ENCODE measurements around the gene AMIGO3. TPM values are rescaled to one million over a fixed set of nuclear protein-coding genes. Genes with fewer than 3 reads are reported as not detected.
"Not testable (repeated sequence)": the region's sequence is repeated elsewhere in the genome, so short reads cannot be mapped to it uniquely, and the experiment has no call there.

Gene AMIGO3
- total and polyA plus RNA-seq, 12 donors, result 0.28 to 3.0 (median 1.2) TPM; not detected in 4

DNA sequence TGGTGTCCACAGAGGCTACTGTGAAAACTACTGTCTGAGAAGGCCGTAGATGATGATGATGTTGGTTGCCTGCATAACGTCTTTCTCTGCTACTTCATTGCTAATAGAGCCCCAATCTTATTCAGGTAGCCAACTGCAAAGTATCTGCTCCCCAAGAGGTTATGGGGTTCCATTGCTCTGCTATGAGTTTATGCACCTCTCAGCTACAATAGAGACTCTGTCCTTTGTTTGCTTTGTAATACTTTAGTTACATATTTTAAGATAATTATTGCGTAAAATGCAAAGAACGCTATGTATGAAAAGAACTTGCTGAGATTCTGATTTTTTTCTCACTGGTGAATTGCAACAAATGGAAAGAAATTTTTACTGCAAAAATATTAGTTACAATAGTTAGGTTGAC is 32.0 kb upstream of the AMIGO3 start:
- no peak for DNase-seq
- no peak overlapping the region for H3K4me3 ChIP-seq
- peaks cover 0 to 13% of the 10 kb centered on the region in 2 donors for H3K36me3 ChIP-seq (replicated peaks in 1 of 2)
- WGBS, 4 donors, result 88 to 95% (median 92%) methylated on average over 4 of the region's 4 CpGs
- H3K9me3 ChIP-seq (replicated peaks in 1 of 3), result no peaks in the 10 kb centered on the region
- peaks cover 7 to 38% of the 10 kb centered on the region in 2 donors for H3K4me1 ChIP-seq (replicated peaks in 1 of 2)
- H3K27me3 ChIP-seq, result no peaks in the 10 kb centered on the region
- no peak overlapping the region for H3K27ac ChIP-seq
- TF ChIP-seq, protein P1, sequence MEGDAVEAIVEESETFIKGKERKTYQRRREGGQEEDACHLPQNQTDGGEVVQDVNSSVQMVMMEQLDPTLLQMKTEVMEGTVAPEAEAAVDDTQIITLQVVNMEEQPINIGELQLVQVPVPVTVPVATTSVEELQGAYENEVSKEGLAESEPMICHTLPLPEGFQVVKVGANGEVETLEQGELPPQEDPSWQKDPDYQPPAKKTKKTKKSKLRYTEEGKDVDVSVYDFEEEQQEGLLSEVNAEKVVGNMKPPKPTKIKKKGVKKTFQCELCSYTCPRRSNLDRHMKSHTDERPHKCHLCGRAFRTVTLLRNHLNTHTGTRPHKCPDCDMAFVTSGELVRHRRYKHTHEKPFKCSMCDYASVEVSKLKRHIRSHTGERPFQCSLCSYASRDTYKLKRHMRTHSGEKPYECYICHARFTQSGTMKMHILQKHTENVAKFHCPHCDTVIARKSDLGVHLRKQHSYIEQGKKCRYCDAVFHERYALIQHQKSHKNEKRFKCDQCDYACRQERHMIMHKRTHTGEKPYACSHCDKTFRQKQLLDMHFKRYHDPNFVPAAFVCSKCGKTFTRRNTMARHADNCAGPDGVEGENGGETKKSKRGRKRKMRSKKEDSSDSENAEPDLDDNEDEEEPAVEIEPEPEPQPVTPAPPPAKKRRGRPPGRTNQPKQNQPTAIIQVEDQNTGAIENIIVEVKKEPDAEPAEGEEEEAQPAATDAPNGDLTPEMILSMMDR (IDR thresholded peaks at IDR 0.05), result no peak
- intact Hi-C loops (cut with DNase I), result no loop called here

DNA sequence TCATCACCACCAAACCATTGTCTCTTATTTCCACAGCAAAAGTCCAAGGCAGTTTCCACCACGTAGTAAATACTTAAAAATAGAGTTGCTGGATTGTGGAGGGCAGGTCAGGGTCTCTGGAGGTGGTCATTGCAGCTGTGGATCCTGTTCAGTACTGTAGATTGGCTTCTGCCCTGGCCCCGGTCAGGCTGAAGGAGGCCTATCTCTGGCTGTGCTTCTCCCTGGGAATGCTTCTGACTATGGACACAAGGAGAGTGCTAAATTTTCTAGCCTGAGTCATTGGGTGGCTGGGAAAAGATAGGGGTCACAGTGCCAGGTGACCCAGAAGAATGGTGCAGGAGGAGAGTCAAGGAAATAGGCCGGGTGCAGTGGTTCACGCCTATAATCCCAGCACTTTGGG is 30.6 kb upstream of the AMIGO3 start:
- peak overlapping the region in 1 of 5 donors; percentile 11 for H3K27ac ChIP-seq
- WGBS, 4 donors, result 83 to 90% (median 86%) methylated on average over 4 of the region's 4 CpGs
- H3K36me3 ChIP-seq (replicated peaks in 1 of 2), result peaks cover 0 to 13% of the 10 kb centered on the region in 2 donors
- no peaks in the 10 kb centered on the region for H3K27me3 ChIP-seq
- H3K4me1 ChIP-seq (replicated peaks in 1 of 2), result peaks cover 7 to 27% of the 10 kb centered on the region in 2 donors
- no peaks in the 10 kb centered on the region for H3K9me3 ChIP-seq (replicated peaks in 1 of 3)
- no peak overlapping the region for H3K4me3 ChIP-seq
- intact Hi-C loops (cut with DNase I), result no loop called here
- TF ChIP-seq, protein P1 (IDR thresholded peaks at IDR 0.05), result no peak
- TF ChIP-seq POLR2A (IDR thresholded peaks at IDR 0.05), result no peak
- DNase-seq, result no peak

GRCh38 chr3:49748874-49749273 is 29.4 kb upstream of the AMIGO3 start:
- H3K27me3 ChIP-seq; H3K27ac ChIP-seq; DNase-seq; H3K9me3 ChIP-seq (replicated peaks in 1 of 3); intact Hi-C loops (cut with DNase I); H3K4me3 ChIP-seq: not testable (repeated sequence)
- Histone ChIP-seq H3K36me3 (replicated peaks in 1 of 2) (peaks cover 0 to 13% of the 10 kb centered on the region in 2 donors), H3K4me1 (replicated peaks in 1 of 2) (peaks cover 3 to 16% of the 10 kb centered on the region in 2 donors)
- WGBS, 4 donors, result 93 to 96% (median 94%) methylated on average over 4 to 5 of the region's 5 CpGs

DNA sequence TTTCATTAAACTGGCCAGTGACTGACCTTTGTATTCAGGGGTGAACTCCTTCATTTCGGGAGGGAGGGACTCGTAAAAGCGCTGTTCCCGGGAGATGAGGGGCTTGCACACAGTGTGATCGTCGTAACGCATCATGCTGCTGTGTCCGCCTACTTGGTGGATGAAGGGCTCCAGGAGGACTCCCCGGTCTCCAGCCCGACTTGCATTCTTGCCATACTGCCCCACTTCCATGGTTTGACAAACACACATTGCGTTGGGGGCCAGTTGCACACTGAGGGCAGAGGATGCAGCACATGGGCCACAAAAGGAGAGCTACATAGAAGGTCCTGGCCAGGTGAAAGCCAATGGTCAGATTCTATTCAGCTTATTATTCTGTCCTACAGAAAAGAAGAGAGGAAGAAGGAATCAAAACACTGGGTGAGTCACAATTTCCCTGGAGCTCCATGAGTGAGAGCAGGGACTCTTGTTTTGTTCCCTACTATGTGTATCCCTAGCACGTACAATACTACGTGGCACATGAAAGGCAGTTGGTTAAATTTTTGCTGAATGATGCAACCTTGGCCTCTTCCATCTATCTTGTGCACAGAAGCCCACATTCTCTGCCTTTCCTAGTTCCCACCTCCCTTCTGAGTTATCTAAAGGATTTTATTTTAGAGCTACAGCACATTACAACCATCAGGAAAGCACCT is 28.5 kb upstream of the AMIGO3 start:
- Histone ChIP-seq H3K9me3 (replicated peaks in 1 of 3) (no peaks in the 10 kb centered on the region), H3K4me1 (replicated peaks in 1 of 2) (peaks cover 0 to 8% of the 10 kb centered on the region in 2 donors), H3K27ac (no peak overlapping the region), H3K36me3 (replicated peaks in 1 of 2) (peaks cover 0 to 13% of the 10 kb centered on the region in 2 donors), H3K4me3 (no peak overlapping the region), H3K27me3 (no peaks in the 10 kb centered on the region)
- TF ChIP-seq POLR2A (IDR thresholded peaks at IDR 0.05), result no peak
- TF ChIP-seq, protein P1 (IDR thresholded peaks at IDR 0.05), result no peak
- WGBS, 4 donors, result 90 to 91% (median 90%) methylated on average over 13 of the region's 13 CpGs
- DNase-seq, result peak in 1 of 7 donors; percentile 16
- intact Hi-C loops (cut with DNase I), result no loop called here

GRCh38 chr3:49745986-49746385 is 26.5 kb upstream of the AMIGO3 start:
- H3K4me1 ChIP-seq (replicated peaks in 1 of 2), result peaks cover 0 to 8% of the 10 kb centered on the region in 2 donors
- no peak overlapping the region for H3K27ac ChIP-seq
- 85 to 98% (median 90%) methylated on average over 2 of the region's 2 CpGs for WGBS, 4 donors
- intact Hi-C loops (cut with DNase I), result no loop called here
- DNase-seq, result no peak
- H3K9me3 ChIP-seq (replicated peaks in 1 of 3), result no peaks in the 10 kb centered on the region
- TF ChIP-seq POLR2A (IDR thresholded peaks at IDR 0.05), result no peak
- TF ChIP-seq, protein P1 (IDR thresholded peaks at IDR 0.05), result no peak
- H3K4me3 ChIP-seq, result no peak overlapping the region
- peaks cover 0 to 13% of the 10 kb centered on the region in 2 donors for H3K36me3 ChIP-seq (replicated peaks in 1 of 2)
- H3K27me3 ChIP-seq, result no peaks in the 10 kb centered on the region

Measured in adrenal gland (tissue), 12 donors.